GM23338 (cell line): ENCODE results near the gene RRP7A. TPM values are rescaled to one million over a fixed set of nuclear protein-coding genes. Genes with fewer than 3 reads are reported as not detected.

Source experiments
- ATAC-seq: fragments of 200-7000 bp; cut with Tn5 transposase; 3 replicates; pipeline ENCODE4 v1.9.1; 2020
- DNase-seq: peaks from one replicate; pipeline ENCODE4 v3.0.0-alpha.2; 2015; ENCODE audit warnings: low spot score
- H2AFZ ChIP-seq: fragments of 200-600 bp; sonication (generic); 2 replicates; pipeline ENCODE4 v1.8.0; 2016; ENCODE audit warnings: antibody characterized with exemption, mild to moderate bottlenecking, moderate library complexity
- H3F3A ChIP-seq: fragments of 200-600 bp; sonication (generic); replicated peaks from 2 replicates; pipeline ENCODE4 v1.8.0; 2017; ENCODE audit warnings: antibody characterized with exemption, mixed run types, low read depth
- H3K27ac ChIP-seq: fragments of 200-600 bp; sonication (generic); 2 replicates; pipeline ENCODE4 v1.6.1; 2016; ENCODE audit warnings: low read depth
- H3K27me3 ChIP-seq: fragments of 200-600 bp; sonication (generic); 2 replicates; pipeline ENCODE4 v1.8.0; 2016; ENCODE audit warnings: mild to moderate bottlenecking, mixed run types, moderate library complexity; ENCODE audit not compliant: insufficient read depth
- H3K36me3 ChIP-seq: fragments of 200-600 bp; sonication (generic); 2 replicates; pipeline ENCODE4 v1.8.0; 2016; ENCODE audit warnings: mild to moderate bottlenecking; ENCODE audit not compliant: insufficient read depth
- H3K4me1 ChIP-seq: fragments of 200-600 bp; sonication (generic); 2 replicates; pipeline ENCODE4 v1.8.0; 2016; ENCODE audit warnings: mild to moderate bottlenecking, moderate library complexity; ENCODE audit not compliant: insufficient read depth
- H3K4me2 ChIP-seq: fragments of 200-600 bp; sonication (generic); 2 replicates; pipeline ENCODE4 v1.7.1; 2017; ENCODE audit warnings: mixed run types
- H3K4me3 ChIP-seq: fragments of 200-600 bp; sonication (generic); 2 replicates; pipeline ENCODE4 v1.6.1; 2016; ENCODE audit warnings: mixed run types
- H3K79me2 ChIP-seq: fragments of 200-600 bp; sonication (generic); replicated peaks from 2 replicates; pipeline ENCODE4 v1.8.0; 2017; ENCODE audit warnings: mild to moderate bottlenecking; ENCODE audit not compliant: insufficient read depth
- H3K9me2 ChIP-seq: fragments of 200-600 bp; sonication (generic); 2 replicates; pipeline ENCODE4 v1.8.0; 2017; ENCODE audit not compliant: insufficient read depth
- H4K20me1 ChIP-seq: fragments of 200-600 bp; sonication (generic); replicated peaks from 2 replicates; pipeline ENCODE4 v1.8.0; 2017; ENCODE audit warnings: mild to moderate bottlenecking; ENCODE audit not compliant: insufficient read depth
- H3K27ac Mint-ChIP-seq: 2 replicates; pipeline ENCODE4 v1.8.0; 2020; ENCODE audit warnings: inconsistent platforms, mild to moderate bottlenecking, moderate library complexity, mixed read lengths
- H3K27me3 Mint-ChIP-seq: 3 replicates; pipeline ENCODE4 v1.8.0; 2022; ENCODE audit warnings: low read depth, mild to moderate bottlenecking, moderate library complexity, mixed read lengths, inconsistent platforms; ENCODE audit not compliant: insufficient read depth, poor library complexity
- H3K36me3 Mint-ChIP-seq: 3 replicates; pipeline ENCODE4 v1.8.0; 2021; ENCODE audit warnings: low read depth, mild to moderate bottlenecking, inconsistent platforms, moderate library complexity, mixed read lengths
- H3K4me1 Mint-ChIP-seq: 3 replicates; pipeline ENCODE4 v1.8.0; 2020; ENCODE audit warnings: mild to moderate bottlenecking, inconsistent platforms, mixed read lengths
- H3K4me3 Mint-ChIP-seq: 3 replicates; pipeline ENCODE4 v1.8.0; 2021; ENCODE audit warnings: moderate library complexity, mild to moderate bottlenecking, inconsistent platforms, mixed read lengths
- H3K9me3 Mint-ChIP-seq: 3 replicates; pipeline ENCODE4 v1.8.0; 2020; ENCODE audit warnings: moderate library complexity, mild to moderate bottlenecking, inconsistent platforms, mixed read lengths
- CREB1 ChIP-seq: fragments of 250-450 bp; sonication (Bioruptor Pico); IDR thresholded peaks from 2 replicates; pipeline ENCODE4 v1.5.0; 2020; ENCODE audit warnings: low read depth, mild to moderate bottlenecking, moderate library complexity
- ETS1 ChIP-seq: IDR thresholded peaks from 2 replicates; pipeline ENCODE4 v1.6.1; 2016; ENCODE audit warnings: antibody characterized with exemption
- EZH2 ChIP-seq: fragments of 200-600 bp; sonication (generic); IDR thresholded peaks from one replicate; pipeline ENCODE4 v1.8.0; 2017; ENCODE audit warnings: antibody characterized with exemption, mild to moderate bottlenecking, low read depth; ENCODE audit not compliant: unreplicated experiment
- EZH2phosphoT487 ChIP-seq: fragments of 200-600 bp; sonication (generic); IDR thresholded peaks from one replicate; pipeline ENCODE4 v1.8.1; 2018; ENCODE audit warnings: antibody characterized with exemption; ENCODE audit not compliant: unreplicated experiment
- JUNB ChIP-seq: IDR thresholded peaks from one replicate; pipeline ENCODE4 v1.6.1; 2016; ENCODE audit warnings: antibody characterized with exemption; ENCODE audit not compliant: unreplicated experiment
- NANOG ChIP-seq: IDR thresholded peaks from 2 replicates; pipeline ENCODE4 v1.6.1; 2016; ENCODE audit warnings: antibody characterized with exemption, borderline replicate concordance
- POLR2AphosphoS5 ChIP-seq: IDR thresholded peaks from 2 replicates; pipeline ENCODE4 v1.6.1; 2016; ENCODE audit warnings: antibody characterized with exemption, low read depth
- STAT1 ChIP-seq: IDR thresholded peaks from one replicate; pipeline ENCODE4 v1.6.1; 2016; ENCODE audit warnings: antibody characterized with exemption; ENCODE audit not compliant: unreplicated experiment
- ZNF114 ChIP-seq: fragments of 250-450 bp; sonication (Bioruptor Pico); IDR thresholded peaks from 2 replicates; pipeline ENCODE4 v1.5.0; 2020; ENCODE audit warnings: mild to moderate bottlenecking, moderate library complexity
- ZNF331 ChIP-seq: fragments of 250-450 bp; sonication (Bioruptor Pico); IDR thresholded peaks from 2 replicates; pipeline ENCODE4 v1.5.0; 2020; ENCODE audit warnings: low read depth, mild to moderate bottlenecking, moderate library complexity
- ZNF462 ChIP-seq: fragments of 250-450 bp; sonication (Bioruptor Pico); IDR thresholded peaks from 2 replicates; pipeline ENCODE4 v1.5.0; 2020; ENCODE audit warnings: mild to moderate bottlenecking, moderate library complexity
- polyA plus RNA-seq: library from polyadenylated mRNA; unstranded; fragments of >200 nt; fragmentation: Nextera tagmentation; extraction: Ambion mirVana; gene quantifications from 2 replicates; pipeline ENCODE4 v1.2.1, GENCODE V29; 2016
- total RNA-seq: library from RNA; depleted of rRNA; stranded (reverse); fragments of >200 nt; shearing (Covaris generic); gene quantifications from 2 replicates; pipeline ENCODE4 v1.2.3, GENCODE V29; 2014
- TF ChIP-seq, protein P1 (sequence below), 2 experiments: fragments of 200-600 bp in 1 of 2; sonication (generic) in 1 of 2; conservative IDR thresholded peaks; 2 replicates each; pipeline versions ENCODE4 v1.5.1 to v1.6.1; 2016 to 2017; ENCODE audit warnings: antibody characterized with exemption in 2 of 2, low read depth in 2 of 2, mild to moderate bottlenecking in 2 of 2, moderate library complexity in 1 of 2
- TF ChIP-seq, protein P2 (sequence below): IDR thresholded peaks from one replicate; pipeline ENCODE4 v1.6.1; 2018; ENCODE audit warnings: antibody characterized with exemption; ENCODE audit not compliant: unreplicated experiment

Gene RRP7A
- total and polyA plus RNA-seq, 2 experiments from 2014 or later, result 48.1 to 59.2 TPM

- Histone ChIP-seq H4K20me1 (no peaks in the 10 kb centered on the region), H3K4me1 (peaks cover 4% of the 10 kb centered on the region; the same call in 1 of the 2 replicates), H3K9me2 (no peaks in the 10 kb centered on the region), H3K27ac (no peak overlapping the region), H2AFZ (no peak overlapping the region), H3K4me2 (no peak overlapping the region), H3F3A (0 out of 2 replicates have a peak, but pooled peaks cover 3% of the 10 kb centered on the region), H3K36me3 (no peaks in the 10 kb centered on the region), H3K79me2 (no peaks in the 10 kb centered on the region), H3K4me3 (no peak overlapping the region), H3K27me3 (no peaks in the 10 kb centered on the region)
- peaks cover 11% of the 10 kb centered on the region; the same call in 2 of the 3 replicates for H3K4me1 Mint-ChIP-seq
- TF ChIP-seq CREB1 (no peak), ZNF462 (CRISPR knock-in tag) (no peak), EZH2 (no peak), EZH2phosphoT487 (no peak), ETS1 (no peak), POLR2AphosphoS5 (no peak), JUNB (no peak), STAT1 (no peak), NANOG (no peak), ZNF331 (CRISPR knock-in tag) (no peak), ZNF114 (CRISPR knock-in tag) (no peak)
- TF ChIP-seq, protein P1, sequence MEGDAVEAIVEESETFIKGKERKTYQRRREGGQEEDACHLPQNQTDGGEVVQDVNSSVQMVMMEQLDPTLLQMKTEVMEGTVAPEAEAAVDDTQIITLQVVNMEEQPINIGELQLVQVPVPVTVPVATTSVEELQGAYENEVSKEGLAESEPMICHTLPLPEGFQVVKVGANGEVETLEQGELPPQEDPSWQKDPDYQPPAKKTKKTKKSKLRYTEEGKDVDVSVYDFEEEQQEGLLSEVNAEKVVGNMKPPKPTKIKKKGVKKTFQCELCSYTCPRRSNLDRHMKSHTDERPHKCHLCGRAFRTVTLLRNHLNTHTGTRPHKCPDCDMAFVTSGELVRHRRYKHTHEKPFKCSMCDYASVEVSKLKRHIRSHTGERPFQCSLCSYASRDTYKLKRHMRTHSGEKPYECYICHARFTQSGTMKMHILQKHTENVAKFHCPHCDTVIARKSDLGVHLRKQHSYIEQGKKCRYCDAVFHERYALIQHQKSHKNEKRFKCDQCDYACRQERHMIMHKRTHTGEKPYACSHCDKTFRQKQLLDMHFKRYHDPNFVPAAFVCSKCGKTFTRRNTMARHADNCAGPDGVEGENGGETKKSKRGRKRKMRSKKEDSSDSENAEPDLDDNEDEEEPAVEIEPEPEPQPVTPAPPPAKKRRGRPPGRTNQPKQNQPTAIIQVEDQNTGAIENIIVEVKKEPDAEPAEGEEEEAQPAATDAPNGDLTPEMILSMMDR (conservative IDR thresholded peaks at IDR 0.05; ENCODE audit: low read depth in 2 of 2), result no peak
- TF ChIP-seq, protein P2, sequence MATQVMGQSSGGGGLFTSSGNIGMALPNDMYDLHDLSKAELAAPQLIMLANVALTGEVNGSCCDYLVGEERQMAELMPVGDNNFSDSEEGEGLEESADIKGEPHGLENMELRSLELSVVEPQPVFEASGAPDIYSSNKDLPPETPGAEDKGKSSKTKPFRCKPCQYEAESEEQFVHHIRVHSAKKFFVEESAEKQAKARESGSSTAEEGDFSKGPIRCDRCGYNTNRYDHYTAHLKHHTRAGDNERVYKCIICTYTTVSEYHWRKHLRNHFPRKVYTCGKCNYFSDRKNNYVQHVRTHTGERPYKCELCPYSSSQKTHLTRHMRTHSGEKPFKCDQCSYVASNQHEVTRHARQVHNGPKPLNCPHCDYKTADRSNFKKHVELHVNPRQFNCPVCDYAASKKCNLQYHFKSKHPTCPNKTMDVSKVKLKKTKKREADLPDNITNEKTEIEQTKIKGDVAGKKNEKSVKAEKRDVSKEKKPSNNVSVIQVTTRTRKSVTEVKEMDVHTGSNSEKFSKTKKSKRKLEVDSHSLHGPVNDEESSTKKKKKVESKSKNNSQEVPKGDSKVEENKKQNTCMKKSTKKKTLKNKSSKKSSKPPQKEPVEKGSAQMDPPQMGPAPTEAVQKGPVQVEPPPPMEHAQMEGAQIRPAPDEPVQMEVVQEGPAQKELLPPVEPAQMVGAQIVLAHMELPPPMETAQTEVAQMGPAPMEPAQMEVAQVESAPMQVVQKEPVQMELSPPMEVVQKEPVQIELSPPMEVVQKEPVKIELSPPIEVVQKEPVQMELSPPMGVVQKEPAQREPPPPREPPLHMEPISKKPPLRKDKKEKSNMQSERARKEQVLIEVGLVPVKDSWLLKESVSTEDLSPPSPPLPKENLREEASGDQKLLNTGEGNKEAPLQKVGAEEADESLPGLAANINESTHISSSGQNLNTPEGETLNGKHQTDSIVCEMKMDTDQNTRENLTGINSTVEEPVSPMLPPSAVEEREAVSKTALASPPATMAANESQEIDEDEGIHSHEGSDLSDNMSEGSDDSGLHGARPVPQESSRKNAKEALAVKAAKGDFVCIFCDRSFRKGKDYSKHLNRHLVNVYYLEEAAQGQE, result no peak
- no peak for DNase-seq
- no peak overlapping the region for H3K4me3 Mint-ChIP-seq
- no peak overlapping the region for H3K27ac Mint-ChIP-seq
- no peaks in the 10 kb centered on the region for H3K36me3 Mint-ChIP-seq
- ATAC-seq, result no peak
- H3K9me3 Mint-ChIP-seq, result no peaks in the 10 kb centered on the region
- H3K27me3 Mint-ChIP-seq, result peaks cover 10% of the 10 kb centered on the region
Measured at GRCh38 chr22:42489000-42489399, 30.6 kb downstream of the RRP7A start.
